Sigmoid colon (tissue), 4 donors: ENCODE data around the gene GRID2.

Experiments
- CTCF ChIP-seq, 4 experiments: fragments of 450-650 bp in 3 of 4; fragments of 200-600 bp in 1 of 4; IDR thresholded peaks; one replicate each; pipeline ENCODE4 v1.5.1; 2016 to 2019; ENCODE audit warnings: antibody characterized with exemption in 4 of 4, mild to moderate bottlenecking in 3 of 4, moderate library complexity in 2 of 4
- EP300 ChIP-seq, 4 donors: sonication (generic); formaldehyde crosslinking; IDR thresholded peaks; one replicate each; pipeline ENCODE4 v1.6.1; 2017; ENCODE audit warnings: antibody characterized with exemption in 4 of 4

GRCh38 chr4:93029769-93030168 lies 726.0 kb downstream of the GRID2 start:
- TF ChIP-seq EP300 (IDR thresholded peaks at IDR 0.05) (no peak), CTCF (IDR thresholded peaks at IDR 0.05) (no peak)
